ENCODE measurements around the gene NRIP1.

DNA sequence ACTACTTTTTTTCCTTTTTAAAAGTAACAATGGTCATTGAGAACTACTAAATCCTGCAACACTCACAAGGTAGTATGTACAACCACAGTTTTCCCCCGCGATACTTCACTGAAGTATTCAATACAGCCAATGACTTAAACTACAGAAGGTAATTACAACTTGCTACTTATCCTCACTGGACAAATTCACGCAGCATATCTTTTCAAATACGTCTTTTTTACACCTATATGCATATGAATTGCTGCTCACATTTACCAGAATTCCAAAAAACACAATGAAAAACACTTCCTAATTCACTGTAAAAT, 12.4 kb downstream of the NRIP1 start:
- TF ChIP-seq ZSCAN25 (CRISPR knock-in tag; IDR thresholded peaks at IDR 0.05) (no peak), KLF16 (CRISPR knock-in tag; IDR thresholded peaks at IDR 0.05) (no peak), MAFG (CRISPR knock-in tag; IDR thresholded peaks at IDR 0.05) (no peak)
- TF ChIP-seq, protein P1, sequence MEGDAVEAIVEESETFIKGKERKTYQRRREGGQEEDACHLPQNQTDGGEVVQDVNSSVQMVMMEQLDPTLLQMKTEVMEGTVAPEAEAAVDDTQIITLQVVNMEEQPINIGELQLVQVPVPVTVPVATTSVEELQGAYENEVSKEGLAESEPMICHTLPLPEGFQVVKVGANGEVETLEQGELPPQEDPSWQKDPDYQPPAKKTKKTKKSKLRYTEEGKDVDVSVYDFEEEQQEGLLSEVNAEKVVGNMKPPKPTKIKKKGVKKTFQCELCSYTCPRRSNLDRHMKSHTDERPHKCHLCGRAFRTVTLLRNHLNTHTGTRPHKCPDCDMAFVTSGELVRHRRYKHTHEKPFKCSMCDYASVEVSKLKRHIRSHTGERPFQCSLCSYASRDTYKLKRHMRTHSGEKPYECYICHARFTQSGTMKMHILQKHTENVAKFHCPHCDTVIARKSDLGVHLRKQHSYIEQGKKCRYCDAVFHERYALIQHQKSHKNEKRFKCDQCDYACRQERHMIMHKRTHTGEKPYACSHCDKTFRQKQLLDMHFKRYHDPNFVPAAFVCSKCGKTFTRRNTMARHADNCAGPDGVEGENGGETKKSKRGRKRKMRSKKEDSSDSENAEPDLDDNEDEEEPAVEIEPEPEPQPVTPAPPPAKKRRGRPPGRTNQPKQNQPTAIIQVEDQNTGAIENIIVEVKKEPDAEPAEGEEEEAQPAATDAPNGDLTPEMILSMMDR (CRISPR knock-in tag; IDR thresholded peaks at IDR 0.05): no peak
- TF ChIP-seq, protein P2, sequence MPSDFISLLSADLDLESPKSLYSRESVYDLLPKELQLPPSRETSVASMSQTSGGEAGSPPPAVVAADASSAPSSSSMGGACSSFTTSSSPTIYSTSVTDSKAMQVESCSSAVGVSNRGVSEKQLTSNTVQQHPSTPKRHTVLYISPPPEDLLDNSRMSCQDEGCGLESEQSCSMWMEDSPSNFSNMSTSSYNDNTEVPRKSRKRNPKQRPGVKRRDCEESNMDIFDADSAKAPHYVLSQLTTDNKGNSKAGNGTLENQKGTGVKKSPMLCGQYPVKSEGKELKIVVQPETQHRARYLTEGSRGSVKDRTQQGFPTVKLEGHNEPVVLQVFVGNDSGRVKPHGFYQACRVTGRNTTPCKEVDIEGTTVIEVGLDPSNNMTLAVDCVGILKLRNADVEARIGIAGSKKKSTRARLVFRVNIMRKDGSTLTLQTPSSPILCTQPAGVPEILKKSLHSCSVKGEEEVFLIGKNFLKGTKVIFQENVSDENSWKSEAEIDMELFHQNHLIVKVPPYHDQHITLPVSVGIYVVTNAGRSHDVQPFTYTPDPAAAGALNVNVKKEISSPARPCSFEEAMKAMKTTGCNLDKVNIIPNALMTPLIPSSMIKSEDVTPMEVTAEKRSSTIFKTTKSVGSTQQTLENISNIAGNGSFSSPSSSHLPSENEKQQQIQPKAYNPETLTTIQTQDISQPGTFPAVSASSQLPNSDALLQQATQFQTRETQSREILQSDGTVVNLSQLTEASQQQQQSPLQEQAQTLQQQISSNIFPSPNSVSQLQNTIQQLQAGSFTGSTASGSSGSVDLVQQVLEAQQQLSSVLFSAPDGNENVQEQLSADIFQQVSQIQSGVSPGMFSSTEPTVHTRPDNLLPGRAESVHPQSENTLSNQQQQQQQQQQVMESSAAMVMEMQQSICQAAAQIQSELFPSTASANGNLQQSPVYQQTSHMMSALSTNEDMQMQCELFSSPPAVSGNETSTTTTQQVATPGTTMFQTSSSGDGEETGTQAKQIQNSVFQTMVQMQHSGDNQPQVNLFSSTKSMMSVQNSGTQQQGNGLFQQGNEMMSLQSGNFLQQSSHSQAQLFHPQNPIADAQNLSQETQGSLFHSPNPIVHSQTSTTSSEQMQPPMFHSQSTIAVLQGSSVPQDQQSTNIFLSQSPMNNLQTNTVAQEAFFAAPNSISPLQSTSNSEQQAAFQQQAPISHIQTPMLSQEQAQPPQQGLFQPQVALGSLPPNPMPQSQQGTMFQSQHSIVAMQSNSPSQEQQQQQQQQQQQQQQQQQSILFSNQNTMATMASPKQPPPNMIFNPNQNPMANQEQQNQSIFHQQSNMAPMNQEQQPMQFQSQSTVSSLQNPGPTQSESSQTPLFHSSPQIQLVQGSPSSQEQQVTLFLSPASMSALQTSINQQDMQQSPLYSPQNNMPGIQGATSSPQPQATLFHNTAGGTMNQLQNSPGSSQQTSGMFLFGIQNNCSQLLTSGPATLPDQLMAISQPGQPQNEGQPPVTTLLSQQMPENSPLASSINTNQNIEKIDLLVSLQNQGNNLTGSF (CRISPR knock-in tag; IDR thresholded peaks at IDR 0.05): no peak

All from HepG2 (cell line).